Brain pericyte (primary cell): ENCODE results near the gene ARL15.
"Not testable (repeated sequence)": the region's sequence is repeated elsewhere in the genome, so short reads cannot be mapped to it uniquely, and the experiment has no call there.

ENCODE experiments used
- DNase-seq: peaks from one replicate; pipeline ENCODE4 v3.0.0-alpha.2; 2012; ENCODE audit warnings: low read depth, low spot score

The ARL15 gene

DNA sequence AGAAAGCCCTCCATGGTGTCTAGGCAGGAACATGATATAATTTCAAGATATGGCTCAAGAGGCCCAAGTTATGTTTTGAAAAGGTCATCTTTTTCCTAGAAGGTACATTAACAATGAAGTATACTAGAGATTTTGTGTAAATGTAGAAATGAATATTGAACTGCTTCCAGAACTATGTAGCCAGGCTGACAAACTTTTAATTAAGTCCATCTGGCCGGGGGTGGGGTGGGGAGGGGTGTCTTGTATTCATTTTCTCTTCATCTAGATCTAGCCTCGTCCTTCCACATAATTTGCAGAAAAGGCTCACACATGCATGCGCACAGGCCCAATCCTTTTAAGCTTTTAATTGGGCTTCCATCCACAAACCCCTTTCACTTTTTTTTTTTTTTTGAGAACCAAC is 323.3 kb downstream of the ARL15 start:
- no peak for DNase-seq

DNA sequence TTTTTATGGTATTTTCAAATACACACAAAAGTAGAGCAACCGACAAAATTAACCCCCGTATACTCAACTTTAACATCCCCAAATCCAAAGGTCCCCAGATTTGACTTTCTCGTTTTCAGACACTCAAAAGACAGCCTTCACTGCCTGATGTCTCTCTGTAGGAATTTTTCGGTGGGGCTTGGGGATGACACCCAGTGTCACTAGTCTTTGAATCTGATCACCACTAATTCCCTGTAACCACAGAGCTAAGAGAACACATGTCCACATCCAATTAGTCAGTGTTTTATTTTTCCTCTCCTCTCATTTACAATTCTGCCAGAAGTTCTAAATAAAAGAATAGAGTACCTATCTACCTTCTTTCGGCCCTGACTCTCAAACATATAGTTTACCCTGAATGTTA is 324.6 kb downstream of the ARL15 start:
- no peak for DNase-seq

DNA sequence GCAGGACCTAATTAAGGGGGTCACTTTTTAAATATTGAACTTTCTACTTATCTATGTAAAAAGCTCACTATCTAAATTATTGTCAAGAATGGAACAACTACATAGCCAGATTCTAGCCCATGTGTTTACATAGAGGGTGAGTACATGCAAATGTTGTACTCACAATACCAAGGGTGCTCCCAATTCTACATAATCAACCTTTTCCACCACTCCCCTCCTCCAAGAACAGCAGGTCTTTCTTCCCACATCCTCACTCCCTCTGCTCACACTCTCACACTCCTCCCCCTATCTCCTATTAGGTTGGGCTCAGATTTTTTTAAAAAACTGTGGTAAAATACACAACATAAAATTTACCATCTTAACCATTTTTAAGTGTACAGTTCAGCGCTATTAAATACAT is 325.4 kb downstream of the ARL15 start:
- DNase-seq = no peak

DNA sequence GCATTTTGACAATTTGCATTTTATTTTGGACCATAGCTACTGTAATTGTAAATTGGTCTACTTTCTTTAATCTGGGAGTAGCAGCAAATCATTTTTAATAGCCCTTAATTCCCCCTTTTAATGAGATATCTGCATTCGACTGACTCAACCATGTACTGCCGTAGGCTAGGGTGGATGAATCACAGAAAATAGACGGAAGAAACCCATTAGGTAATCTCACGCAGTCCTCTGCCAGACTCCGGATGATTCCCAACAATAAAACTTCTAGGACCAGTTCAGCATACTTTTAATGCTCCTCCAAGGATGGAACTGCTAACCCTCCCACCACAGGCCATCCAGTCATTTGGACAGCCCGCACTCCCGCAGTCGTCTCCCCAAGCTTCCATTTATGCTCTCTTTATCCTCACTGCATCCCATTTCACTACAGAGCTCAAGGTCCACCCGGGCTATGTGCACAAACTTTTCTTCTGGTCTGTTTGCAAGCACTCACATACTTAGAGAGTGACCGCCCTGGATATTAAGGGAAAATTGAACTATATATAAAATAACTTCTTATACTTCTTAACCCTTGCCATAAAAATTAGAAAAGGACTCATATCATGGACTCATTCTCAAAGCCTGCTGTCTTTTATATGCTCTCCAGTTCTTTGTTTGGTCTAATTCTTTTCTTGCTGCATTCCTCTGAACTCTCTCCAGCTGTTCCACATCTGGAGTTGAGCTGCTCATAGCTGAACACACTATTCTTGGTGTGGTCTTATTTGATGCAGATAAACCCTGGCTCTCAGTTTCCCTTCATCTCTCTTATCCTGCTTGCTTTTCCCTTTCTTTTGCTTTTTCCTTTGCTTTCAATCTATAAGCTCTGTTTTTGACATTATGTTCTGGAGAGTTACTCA is 326.6 kb downstream of the ARL15 start:
- DNase-seq = no peak

DNA sequence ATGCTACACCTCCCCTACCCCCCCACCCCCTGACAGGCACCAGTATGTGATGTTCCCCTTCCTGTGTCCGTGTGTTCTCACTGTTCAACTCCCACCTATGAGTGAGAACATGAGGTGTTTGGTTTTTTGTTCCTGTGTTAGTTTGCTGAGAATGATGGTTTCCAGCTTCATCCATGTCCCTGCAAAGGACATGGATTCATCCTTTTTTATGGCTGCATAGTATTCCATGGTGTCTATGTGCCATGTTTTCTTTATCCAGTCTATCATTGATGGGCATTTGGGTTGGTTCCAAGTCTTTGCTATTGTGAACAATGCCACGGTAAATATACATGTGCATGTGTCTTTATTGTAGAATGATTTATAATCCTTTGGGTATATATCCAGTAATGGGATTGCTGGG is 328.1 kb downstream of the ARL15 start:
- not testable (repeated sequence) for DNase-seq

DNA sequence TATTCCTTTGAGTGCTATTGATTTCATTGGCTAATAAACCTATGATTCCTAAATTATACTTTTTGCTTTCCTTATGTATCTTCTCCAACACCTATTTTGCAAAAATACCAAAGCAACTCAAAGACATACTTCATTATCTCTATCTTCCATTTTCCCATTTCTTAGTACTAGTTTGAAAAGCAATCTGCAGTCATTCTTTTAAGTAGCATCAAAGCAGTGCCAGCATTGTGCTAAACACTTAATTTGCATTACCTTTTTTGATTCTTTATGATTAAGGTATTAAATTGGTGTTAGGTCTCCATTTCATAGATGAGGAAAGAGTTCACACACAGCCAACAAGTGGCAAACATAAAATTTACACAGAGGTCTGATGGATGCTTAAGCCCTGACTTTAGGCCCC is 330.3 kb downstream of the ARL15 start:
- no peak for DNase-seq

DNA sequence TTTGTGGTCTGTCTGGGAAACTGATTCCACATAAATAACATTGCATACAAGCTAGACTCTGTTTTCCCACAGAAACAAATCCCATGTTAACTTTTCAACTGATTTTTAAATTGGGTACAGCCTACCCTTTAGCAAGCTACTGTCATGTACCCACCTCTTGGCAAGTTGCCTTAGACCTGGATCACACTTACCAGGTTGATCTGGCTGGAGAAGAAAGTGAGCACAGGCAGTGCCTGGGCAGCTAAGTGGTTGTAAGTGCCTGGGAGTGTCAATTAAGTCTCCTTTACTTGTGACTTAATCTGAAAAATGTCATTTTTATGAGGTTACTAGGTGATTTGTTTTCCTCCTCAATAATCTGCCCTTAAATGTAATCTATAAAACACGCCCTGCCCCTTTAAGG is 336.4 kb downstream of the ARL15 start:
- no peak for DNase-seq

DNA sequence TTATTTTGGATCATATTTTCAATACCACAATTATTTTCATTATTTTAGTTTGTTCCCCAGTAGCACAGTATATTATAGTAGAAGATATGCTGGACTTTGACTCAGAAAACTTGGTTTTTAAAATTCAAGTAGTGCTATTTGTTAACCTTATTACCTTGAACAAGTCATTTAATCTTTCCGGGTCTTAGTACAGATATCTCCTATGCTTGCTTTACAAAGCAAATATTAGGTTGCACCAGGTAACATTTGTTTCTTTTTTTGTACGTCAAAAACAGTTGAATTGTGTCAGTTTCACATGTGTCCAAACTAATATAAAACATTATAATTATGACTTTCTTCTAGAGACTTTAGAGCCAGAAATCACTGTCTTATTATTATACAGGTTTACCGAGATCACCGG is 338.1 kb downstream of the ARL15 start:
- no peak for DNase-seq

DNA sequence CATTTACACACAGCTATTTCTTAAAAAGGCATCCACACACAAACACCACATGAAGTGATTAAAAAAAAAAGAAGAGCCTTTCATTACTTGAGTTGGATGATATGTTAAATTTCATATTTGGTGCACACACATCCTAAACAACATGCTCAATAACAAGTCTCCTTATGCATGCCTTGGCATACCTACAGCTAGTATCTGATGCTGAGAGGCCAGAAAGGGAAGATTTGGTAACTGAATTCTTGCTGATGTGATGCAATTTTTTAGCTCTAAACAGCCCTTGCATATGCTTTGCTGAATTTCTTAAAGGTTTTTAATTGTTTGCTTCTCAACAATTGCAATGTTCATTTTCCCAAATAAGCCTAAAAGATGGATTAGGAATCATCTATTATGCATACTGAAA is 338.8 kb downstream of the ARL15 start:
- DNase-seq = no peak

DNA sequence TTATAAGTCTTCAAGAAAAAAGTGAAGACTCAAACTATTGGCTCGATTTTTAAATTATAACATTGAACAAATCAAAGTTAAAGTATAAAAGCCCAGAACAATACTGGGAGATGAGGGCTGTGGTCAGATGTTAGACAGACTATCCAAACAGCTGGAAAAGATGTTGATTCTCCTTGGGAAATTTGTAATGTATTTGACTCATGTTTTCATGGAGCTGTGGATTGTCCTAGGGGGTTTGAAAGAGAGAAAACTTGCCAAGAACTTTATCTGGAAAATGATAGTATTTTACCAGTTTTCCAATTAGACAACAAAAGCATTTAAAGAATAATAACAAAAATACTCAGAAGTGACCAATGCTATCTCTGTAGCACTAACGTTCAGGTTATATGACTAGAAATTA is 339.2 kb downstream of the ARL15 start:
- DNase-seq = no peak

DNA sequence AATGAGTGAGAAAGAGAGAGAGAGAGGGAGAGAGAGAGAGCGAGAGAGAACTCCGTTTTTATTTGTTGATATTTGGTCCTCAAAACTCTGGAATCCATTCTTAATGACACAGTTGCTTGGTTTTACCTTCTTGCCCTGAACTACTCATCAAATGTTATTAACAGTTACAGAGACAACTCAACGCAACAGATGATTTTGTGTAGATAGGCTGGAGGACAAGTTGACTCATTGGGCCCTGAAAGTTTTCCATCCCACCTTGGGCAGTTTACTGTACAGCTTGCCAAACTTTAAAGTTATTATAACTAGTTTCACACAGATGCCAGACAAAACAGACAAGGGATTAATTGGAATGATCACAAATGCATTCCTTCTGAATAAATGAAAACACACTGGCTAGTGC is 339.9 kb downstream of the ARL15 start:
- DNase-seq = no peak

DNA sequence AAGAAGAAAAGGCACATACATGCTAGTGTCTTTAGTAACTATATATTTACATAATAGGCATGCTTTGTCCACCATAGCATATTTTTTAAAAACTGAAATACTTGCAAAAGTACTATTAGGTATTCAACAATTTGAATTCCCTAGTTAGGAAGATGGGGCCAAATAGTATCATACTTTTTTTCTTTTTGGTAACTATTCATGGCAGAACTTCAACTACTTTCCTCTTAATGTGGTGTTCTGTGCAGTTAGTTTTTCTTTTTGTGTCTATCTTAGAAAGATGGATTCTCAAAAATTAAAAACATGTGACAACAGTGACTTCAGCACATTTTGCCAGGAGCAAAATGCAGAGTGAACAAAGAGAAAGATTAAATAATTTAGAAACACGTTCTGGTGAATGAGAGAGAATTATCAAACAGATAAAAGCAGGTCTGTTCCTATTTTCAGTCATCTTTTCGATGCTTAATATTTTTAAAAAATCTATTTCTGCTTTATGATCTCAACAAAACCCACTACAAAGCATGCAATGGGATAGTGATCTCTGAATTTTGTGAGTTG is 341.1 kb downstream of the ARL15 start:
- DNase-seq = no peak

DNA sequence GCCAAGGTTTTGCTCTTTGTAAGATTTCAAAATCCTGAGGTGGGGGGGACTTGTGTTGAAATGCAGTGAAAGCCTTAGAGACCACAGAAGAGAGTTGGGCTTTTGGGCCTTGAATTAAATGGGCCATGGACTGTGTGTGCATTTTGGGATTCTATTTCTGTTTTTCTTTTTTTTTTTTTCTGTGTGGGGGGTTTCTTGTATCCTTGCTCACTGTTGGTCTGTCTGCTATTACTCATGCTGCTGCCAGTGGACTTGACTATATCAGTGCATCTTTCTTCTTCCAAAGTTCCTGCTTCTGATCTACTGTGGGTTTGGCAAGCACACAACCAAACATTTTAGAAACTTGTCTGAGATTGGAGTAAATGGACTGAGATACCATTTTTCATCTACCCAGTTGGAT is 344.9 kb downstream of the ARL15 start:
- DNase-seq = no peak

DNA sequence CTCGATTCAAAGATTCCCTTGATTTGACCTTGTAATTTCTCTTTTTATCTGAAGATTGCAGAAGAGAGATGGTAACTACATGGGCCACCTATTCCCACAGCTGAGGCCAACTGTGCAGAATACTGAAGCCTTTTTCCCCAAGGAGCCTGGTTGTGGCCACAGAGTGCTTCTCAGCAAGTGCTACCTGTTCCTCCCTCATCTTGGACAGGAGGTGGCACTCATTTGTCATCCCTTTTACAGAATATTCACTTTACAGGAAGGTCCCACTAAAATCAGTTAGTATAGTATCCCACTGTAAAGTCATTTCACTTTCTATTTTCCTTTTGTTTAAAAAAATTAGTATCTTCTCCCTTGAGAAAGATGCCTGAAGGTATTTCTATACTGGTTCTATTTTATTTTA is 346.4 kb downstream of the ARL15 start:
- no peak for DNase-seq

DNA sequence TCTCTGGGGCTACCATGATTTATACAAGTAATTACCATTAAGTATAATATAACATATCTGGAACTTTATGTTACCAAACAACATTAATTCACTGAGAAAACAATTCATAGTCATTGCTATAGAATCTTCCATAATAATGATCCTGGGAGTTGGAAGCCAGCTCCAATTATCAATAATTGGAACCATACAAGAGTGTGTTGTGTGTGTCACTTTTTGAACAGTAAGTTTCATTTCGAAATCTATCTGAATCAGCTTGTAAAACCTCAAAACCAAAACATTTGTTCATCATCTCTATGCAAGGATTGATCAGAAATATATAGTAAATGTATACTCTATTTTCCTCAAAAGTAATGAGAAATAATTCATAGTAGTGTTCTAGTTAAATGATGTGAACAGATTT is 348.1 kb downstream of the ARL15 start:
- DNase-seq = no peak

DNA sequence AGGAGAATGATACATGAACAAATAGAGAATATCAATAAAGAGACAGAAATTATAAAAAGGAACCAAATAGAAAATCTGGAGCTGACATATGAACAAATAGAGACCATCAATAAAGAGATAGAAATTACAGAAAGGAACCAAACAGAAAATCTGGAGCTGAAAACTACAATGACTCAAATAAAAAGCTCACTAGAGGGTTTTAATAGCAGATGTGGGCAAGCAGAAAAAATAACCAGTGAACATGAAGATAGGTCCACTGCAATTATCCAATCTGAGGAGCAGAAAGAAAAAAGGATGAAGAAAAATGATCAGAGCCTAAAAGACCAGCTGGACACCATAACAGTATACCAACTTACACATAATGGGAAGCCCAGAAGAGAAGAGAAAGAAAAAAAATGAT is 353.7 kb downstream of the ARL15 start:
- DNase-seq = no peak

DNA sequence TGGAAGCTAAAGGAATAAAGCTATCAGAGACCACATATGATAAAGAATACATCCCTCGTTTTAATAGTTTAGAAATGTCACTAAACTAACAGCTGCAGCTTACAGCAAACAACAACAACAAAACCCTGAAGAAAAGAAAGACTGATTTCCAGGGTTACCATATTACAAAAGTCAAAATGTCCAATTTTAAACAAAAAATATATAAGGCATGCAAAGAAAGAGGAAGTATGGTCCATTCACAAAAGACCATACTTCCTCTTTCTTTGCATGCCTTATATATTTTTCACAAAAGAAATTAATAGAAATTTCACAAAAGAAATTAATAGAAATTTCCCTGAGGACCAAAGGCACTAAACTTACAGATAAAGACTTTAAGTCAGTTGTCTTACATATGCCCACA is 354.2 kb downstream of the ARL15 start:
- DNase-seq = no peak

DNA sequence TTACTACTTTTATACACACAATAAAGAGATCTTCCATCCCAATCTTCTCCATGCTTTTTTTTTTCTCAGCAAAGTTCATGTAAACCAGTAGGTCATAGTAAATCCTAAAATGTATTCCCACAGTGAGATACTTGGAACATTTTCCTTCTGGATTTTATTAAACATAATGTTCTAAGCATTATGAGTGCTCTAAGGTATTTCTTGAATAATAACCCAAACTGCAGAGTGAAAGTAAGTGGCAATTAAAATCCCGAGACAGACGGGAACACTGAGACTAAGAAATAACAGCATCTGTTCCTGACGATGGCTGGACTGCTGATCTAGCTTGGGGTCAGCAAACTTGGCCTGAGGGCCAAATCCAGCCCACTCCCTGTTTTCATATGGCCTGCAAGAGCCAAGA is 359.8 kb downstream of the ARL15 start:
- DNase-seq = no peak

DNA sequence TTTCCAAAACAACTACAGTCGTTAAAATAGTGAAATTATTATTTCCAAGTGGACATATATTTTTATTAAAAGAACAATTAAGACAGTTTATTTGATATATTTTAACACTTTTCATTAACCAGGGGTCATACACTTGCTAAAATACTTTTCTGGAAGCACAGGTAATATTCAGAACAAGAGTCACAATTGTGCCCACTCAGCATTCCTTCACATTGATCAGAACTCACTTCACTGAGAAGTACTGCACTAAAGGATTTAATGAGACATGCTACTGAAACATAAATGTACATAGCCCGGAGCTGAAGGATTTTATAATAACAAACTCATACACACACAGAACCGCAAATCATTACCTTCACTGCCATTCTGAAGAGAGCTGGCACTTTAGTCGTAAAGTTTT is 361.8 kb downstream of the ARL15 start:
- DNase-seq = no peak

DNA sequence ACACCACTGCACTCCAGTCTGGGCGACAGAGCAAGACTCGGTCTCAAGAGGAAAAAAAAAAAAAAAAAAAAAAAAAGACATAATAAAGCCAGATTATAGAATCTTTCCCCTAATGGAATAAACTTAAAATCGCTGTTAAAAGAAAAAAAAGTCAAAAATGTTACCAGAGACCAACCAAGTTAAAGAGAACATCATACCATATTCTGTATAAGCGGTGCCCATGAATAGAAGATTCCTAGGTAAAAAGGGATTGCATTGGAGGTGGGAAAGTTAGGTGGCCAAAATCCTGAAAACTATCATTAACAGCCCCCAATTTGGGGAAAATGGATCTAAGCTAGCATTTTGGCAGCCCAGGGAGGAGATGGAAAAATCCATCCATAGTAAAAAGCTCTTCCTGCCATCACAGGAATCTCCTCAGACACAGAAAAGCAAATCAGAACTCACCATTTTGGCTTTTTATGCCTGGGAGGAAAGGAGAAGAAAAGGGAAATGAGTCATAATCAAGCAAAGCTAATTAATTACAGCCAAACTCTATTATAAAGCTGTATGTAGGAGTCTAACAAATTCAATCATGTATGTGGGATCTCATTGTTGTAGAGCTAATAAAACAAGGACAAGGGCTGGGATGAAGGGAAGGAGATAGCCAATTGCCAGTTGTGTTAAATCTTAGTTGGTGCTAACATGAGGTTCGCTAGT is 363.8 kb downstream of the ARL15 start:
- no peak for DNase-seq

DNA sequence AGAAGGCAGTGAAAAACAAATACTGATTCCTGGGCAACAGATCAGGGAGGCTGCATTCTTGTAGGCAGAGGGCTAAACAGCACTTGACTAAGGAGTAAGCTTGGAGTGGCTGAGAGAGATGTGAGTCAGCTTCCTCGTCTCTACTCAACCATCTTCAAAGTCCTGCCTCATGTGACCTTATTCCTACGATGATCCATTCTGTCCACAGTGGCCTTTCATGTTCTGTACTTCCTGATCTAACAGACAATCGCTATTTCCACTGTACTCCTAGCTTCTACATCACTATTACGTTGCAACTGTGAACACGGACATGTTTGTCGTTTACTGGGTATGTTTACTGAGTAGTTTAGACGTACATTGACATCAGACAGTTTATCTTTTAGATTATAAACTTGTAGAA is 365.4 kb downstream of the ARL15 start:
- no peak for DNase-seq

DNA sequence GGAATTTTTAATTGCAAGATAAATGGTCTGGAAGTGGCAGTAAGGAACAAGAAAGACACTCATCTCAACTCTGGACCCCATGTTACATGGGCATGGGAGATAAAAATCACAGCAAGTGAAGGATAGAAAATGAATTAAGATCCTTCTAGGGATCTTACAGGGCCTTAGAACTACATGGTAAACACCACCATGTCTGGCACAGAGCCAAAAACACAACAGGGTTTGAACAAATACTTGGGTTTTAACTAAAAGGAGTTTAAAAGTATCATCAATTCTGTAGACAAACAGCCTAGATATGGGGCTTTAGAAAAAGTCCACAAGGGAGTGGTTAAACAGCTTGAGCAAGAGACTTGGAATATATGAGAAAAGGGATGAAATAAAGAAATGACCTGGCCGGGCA is 366.4 kb downstream of the ARL15 start:
- no peak for DNase-seq

DNA sequence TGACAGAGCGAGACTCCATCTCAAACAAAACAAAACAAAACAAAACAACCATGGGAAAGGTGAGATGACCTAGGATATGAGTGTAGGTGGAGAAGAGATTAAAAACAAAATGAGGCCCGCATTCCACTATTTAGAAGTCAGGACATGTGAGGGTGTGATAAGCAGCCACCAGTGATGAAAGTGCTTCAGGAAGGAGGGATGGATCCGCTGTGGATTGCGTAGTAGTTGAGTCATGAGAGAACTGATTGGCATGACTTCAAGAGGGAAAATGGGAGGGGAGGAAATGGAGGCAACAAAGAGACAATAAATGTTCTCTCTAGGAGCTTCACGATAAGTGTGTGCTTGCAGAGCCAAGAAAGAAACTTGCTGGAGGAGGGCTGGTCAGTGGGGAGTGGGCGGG is 367.6 kb downstream of the ARL15 start:
- DNase-seq = no peak
